Superior temporal gyrus (tissue), 1 donor: ENCODE results near the gene BANF1.
"Not testable (repeated sequence)": the region's sequence is repeated elsewhere in the genome, so short reads cannot be mapped to it uniquely, and the experiment has no call there.

Source experiments
- DNase-seq: peaks from one replicate; pipeline ENCODE4 v3.0.0-alpha.2; 2016; ENCODE audit errors: extremely low spot score

BANF1 gene

DNA sequence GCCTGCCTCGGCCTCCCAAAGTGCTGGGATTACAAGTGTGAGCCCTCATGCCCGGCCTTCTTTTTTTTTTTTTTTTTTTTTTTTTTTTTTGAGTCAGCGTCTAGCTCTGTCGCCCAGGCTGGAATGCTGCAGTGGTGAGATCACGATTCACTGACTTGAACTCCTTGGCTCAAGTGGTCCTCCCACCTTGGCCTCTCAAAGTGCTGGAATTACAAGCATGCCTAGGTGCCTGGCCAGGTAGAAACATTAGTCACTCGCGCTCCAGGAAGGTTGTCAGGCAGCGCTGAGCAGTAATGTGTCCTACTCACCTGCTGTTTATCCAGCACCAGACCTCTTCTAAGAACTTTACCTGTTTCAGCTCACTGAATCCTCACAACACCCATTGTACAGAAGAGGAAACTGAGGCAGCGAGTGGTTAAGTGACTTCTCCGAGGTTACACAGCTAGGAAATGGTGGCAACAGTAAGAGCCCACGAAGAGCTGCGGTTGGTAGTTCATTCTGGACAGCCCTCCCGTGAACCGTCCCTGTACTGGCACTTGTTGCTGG lies 9.0 kb downstream of the BANF1 start:
- no peak for DNase-seq

DNA sequence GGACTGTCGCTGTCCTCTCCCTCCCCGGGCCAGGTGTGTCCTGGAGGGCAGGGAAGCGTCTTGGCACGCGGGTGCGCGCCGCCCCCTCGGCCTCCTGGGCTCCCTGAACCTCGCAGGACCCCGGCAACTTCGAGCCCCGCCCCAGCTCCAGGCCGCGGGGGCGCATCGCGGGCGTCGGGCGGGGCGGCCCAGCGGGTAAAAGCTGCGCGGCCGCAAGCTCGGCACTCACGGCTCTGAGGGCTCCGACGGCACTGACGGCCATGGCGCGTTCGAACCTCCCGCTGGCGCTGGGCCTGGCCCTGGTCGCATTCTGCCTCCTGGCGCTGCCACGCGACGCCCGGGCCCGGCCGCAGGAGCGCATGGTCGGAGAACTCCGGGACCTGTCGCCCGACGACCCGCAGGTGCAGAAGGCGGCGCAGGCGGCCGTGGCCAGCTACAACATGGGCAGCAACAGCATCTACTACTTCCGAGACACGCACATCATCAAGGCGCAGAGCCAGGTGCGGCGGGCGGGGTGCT lies 9.5 kb downstream of the BANF1 start, which contains the start of gene CST6:
Gene CST6 (plus strand): TSS at position 224 of the 519 bp plus-strand sequence. CDS start 37 bp downstream, at position 261.
- DNase-seq, result no peak

DNA sequence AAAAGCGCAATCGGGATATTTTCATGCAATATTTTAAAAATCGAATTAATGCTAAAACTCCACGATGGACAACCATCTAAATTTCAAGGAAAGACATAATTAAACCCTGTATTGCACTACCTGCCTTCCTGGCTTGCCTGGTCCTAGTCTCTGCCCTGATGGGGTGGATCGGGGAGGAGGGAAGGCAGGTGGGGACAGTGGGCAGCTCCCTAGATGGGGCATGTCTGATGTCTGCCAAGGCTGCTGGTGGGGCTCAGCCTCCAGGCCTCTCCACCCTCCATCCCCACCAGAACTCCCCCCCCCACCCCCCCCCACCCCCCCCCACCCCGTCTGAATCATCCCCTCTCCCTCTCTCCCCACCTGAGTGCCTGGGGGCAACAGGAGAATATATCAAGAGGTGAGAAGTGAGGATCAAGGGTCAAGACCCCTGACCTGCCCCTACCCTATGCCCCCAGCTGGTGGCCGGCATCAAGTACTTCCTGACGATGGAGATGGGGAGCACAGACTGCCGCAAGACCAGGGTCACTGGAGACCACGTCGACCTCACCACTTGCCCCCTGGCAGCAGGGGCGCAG lies 10.2 kb downstream of the BANF1 start:
- DNase-seq, result no peak

DNA sequence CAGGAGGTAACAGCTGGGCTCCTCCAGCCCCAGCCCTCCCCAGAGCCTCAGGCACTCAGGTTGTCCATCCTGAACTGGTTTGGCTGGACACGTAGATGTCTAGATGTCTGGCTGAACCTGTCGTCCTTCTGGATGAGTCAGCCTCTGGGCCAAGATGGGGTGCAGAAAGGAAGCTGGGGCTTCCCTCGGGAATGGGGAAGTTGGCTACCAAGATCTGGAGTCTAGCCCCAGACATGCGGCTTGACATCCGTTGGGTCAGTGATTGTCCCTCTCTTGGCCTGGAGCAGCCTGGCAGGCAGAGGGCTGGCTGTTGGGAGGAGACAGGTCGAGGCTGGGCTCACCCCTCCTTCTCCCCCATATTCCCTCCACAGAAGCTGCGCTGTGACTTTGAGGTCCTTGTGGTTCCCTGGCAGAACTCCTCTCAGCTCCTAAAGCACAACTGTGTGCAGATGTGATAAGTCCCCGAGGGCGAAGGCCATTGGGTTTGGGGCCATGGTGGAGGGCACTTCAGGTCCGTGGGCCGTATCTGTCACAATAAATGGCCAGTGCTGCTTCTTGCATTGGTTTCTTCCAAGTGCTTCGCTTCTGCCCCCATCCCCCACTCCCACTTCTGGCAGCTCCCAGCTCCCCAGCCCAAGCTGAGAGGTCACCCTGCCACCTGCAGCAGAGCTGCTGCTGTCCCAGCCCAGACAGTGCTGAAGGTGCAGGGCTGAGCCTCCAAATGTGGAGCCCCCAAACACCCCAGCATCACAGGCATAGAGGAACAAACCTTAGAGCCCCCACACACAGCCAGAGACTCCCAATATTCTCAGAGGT lies 10.9 kb downstream of the BANF1 start:
- DNase-seq, result no peak

DNA sequence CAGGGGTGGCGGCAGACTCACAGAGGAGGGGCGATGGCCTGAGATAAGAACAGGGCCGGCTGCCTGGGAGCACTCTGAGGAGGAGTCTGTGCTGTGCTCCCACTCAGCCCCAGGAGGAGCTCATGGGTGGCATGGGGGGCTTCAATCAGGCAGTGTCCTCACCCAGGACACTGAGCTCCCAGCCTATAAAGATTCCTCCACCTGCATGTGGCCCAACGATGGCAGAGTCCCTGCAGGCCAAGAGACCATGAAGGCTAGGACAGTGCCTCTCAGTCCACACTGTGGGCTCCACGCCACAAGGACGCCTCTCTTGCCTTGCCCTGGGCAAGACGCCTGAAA lies 11.4 kb downstream of the BANF1 start:
- DNase-seq, result no peak

DNA sequence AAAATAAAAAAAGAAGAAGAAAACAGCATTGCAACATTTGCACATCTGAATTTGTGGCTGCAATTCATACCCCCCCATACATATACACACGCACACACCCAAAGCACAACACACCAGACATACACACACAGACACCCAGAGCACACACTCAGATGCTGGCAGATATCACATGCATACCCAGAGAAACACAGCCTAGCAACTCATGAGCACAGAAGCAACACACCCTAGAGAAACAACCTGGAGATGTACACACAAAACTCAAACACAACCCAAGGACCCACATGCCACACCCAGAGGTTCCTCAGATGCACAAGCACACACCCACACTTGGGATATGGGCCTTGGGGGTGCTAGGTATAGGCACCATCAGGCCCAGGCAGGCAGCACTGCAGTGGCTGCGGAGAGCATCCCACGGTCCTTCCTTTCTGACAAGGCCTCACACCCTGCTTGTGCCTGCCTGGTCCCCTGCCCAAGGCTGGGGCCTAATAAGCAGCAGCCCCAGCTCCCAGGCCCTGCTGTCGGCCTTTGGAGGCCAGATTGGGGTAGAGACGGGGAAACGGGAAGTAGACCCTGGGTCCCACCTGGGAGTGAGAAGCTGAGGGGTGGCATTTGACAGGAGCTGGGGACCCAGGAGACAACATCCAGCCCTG lies 12.6 kb downstream of the BANF1 start:
- no peak for DNase-seq

DNA sequence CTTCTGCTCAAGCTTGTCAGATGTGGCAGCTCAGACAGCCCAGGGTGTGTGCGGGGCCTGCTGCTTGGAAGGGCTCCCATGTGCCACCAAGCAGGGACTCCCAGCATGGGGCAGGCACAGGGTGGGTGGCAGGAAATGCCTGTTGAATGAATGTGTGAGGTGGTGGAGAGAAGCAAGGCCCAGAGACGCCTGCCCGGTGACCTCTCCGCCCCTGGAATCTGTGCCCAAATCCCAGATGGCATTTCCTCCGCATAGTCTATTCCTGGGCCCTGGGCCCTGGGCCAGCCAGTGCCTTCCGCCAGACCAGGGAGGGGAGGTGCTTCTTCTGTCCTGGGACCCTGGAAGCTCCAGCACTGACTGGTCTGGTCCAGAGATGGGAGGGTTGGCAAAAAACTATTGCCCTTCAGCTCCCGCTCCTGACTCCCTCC lies 13.2 kb downstream of the BANF1 start:
- DNase-seq, result no peak

DNA sequence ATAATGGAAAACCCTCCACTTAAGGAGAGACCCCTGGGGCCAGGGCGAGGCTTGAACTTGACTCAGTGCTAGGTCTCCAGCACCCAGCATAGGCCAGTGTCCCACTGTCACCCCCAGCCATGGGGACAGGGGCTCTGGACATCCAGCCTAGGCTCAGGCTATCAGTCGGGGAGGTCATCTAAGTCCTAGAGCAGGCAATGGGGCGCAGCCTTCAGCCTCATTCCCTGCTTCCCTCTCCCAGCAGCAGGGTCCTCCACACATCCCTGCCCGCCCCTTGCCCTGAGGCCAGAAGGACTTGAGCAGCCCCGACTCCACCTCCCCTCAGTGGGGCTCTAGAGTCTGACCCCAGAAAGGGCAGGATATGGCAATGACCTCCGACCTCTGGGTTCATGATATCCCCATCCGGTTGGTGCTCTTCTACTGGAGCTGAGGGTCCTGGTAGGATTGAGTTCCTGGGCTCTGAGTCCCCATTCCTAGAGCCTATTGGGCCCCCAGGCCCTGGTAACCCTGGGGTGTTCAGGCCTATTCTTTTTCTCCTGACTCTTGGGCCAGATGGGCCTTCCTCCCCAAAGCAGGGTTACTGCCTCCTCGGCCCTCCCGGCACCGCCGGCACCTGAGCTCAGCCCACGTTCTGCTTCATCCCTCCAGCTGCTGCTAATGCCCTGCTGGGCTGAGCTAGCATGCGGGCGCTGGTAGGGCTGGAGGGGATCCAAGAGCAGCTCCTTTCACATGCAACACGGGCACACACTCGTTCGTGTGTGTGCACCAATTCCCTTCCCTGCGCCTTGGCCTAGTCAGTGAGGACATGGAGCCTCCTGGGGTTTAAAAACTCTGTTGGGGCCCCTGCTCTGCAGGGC lies 13.9 kb downstream of the BANF1 start:
- DNase-seq, result no peak

DNA sequence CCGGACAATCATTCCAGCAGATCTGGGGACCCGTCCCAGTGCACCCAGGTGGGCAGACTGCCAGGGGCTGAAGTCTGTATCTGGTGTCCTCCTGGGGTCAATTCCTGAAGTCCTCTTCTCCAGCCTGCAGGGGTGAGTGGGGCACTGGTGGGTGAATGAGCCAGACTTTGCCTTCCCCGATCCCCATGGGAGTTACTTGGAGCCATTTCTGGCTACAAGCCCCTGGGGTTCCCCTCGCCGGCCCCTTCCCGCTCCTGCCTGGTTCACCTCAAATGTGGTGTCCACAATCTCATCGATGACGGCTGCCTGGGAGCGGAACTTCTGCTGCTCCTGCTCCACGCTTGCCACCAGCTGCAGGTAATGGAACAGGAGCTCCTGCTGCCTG lies 14.5 kb downstream of the BANF1 start:
- DNase-seq, result no peak

DNA sequence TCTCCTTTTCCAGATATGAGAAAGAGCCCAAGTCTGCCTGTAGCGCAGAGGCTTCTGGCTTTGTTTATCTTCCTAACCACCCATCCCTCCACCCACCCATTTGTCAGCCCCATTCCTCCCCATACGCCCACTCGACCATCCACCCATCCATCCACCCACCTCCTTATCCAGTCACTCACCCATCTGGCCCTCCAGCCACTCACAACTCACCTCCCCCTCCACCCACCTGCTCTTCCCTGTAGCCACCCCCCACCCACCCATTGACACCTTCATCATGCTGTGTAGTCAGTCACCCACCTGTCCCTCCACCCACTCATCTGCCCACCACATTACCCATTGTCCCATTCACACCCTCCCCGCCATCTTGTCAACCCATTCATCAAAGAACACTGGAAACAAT lies 15.0 kb downstream of the BANF1 start:
- no peak for DNase-seq

DNA sequence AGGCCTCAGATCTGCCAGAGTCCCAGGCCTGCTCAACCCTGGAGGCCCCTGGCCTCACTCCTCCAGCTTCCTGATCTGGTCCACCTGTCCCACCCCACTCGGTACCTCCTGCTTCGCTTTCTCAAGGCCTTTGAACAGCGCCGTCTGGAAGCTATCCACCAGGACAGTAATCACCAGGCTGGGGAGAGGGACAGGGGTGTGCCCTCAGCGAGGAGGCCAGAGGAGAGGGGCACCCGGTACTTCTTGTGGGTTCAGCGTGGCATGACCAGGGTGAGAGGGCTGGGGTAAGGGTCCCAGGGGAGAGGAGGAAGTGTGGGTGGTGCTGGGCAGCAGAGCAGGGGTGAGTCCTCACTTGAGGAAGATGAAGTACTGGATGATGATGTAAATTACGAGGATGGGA lies 17.9 kb downstream of the BANF1 start:
- DNase-seq, result no peak

DNA sequence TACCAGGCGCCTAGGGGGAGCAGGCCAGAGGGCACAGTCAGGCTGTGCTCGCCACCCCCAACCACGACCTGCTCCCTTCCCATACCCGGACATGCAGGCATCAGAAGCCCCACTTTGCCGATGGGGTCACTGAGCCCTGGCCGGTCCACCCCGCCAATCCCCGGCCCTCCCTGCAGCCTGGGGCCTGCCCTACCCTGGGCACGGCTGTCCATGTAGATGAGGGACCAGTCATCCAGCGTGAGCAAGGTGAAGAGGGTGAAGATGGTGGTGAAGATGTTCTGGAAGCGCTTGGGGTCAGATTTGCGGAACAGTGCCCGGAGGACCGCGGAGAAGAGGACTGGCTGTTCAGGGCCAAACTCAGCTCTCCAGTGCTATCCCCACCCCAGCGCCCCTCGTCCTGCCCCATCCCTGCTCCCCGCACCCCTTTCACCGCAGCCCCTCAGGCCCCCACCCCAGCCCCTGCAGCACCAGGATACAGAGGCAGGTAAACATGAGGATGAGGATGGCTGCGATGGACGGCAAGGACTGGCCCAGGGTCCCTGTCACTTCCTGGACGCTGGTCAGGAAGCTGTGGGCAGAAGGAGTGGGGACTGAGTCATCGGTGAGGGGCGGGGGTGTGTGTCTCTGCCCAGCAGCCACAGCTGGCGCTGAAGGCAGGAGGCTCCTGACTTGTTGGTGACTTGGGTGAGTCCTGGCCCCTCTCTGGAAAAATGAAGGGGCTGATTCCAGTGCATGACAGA lies 18.5 kb downstream of the BANF1 start:
- DNase-seq, result no peak

DNA sequence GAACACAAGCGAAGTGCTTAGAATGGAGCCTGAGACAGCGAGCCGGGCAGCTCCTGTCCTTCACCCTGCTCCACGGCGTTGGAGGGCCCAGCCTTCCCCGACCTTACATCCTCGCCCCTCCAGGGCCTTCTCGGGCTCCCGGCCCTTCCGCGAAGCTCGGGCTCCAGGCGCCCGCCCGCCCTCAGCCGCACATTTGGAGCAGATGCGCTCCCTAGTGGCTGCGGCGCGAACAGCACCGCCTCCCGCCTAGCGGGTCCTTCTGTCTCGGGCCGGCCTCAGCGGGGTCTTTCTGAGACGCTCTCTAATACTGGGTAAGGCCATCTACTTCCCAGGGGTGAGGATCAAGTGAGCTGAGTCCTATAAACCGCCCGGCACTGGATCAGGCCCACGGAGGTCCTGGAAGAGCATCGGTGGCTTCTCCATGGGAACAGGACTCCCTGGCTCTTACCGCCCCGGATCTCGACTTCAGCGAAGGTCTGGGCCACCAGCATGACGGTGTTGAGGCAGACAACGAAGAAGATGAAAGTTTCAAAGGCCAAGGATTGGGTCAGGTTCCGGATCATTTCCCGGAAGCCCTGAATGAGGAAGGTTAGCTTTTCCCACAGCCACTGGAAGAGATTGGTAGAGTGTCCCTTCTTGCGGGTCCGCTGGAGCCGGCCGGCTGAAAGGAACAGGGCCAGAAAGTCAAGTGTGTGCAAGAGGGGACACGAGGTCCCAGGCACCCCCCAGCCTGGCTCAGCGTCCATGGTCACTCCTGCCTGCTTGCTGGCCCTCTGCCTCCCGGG lies 20.3 kb downstream of the BANF1 start:
- DNase-seq, result peak; percentile 67

DNA sequence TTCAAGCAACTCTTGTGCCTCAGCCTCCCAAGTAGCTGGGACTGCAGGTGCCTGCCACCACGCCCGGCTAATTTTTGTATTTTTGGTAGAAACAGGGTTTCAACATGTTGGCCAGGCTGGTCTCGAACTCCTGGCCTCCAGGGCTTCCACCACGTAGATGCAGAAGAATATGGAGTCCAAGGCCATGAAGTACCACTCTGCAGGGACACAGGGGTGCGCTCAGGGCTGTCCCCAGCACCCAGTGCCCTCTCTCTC lies 20.8 kb downstream of the BANF1 start:
- not testable (repeated sequence) for DNase-seq

DNA sequence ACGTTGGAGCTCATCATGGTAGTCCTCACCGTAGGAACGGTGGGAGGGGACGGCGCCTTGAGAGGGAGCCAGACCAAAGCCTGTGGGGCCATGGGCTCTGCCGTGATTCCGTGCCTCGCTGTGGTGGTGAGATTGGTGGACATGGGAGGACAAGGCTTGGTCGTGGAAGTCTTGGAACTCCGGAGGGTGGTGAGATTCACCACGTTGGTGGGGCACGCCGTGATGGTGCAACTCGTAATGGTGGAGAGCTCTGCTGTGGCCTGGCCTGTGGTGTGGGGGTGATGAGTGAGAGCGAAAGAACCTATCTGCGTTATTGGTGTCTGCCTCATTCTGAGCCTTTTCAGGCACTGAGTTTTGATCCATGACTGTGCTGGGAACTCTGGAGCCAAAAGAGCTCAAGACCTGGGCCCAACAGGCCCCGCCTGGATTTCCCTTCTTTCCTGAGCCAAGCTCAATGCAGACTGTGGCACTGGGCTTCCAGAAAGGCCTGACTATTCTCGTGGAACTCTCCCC lies 23.8 kb downstream of the BANF1 start, which contains the start of gene CATSPER1:
Gene CATSPER1 (minus strand): TSS at position 463 of the 513 bp plus-strand sequence. CDS start 100 bp downstream, at position 363.
- DNase-seq, result no peak

DNA sequence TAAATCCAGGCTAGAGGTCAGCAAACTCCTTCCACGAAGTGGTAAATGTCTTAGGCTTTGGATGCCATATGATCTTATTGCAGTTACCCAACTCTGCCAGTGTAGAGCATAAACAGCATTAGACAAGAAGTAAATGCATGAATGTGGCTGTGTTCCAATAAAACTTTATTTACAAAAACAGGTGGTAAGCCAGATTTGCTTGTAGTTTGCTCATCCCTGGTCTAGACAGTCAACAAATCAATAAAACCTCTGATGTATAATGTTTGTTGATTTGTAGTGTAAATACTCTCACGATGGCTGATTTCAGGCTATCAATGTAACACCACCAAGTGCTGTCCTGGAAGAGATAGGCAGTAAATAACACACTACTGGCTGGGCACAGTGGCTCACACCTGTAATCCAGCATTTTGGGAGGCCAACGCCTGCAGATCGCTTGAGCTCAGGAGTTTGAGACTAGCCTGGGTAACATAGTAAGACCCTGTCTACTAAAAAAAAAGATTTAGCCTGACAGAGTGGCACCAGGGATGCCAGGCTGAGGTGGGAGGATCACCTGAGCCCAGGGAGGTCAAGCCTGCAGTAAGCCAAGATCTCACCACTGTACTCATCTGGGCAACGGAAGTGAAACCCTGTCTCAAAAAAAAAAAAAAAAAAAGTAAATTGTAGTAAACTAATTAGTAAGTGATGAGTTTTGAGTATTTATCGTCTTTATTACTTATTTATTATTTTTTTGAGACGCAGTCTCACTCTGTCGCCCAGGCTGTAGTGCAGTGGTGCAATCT lies 30.8 kb downstream of the BANF1 start:
- no peak for DNase-seq

DNA sequence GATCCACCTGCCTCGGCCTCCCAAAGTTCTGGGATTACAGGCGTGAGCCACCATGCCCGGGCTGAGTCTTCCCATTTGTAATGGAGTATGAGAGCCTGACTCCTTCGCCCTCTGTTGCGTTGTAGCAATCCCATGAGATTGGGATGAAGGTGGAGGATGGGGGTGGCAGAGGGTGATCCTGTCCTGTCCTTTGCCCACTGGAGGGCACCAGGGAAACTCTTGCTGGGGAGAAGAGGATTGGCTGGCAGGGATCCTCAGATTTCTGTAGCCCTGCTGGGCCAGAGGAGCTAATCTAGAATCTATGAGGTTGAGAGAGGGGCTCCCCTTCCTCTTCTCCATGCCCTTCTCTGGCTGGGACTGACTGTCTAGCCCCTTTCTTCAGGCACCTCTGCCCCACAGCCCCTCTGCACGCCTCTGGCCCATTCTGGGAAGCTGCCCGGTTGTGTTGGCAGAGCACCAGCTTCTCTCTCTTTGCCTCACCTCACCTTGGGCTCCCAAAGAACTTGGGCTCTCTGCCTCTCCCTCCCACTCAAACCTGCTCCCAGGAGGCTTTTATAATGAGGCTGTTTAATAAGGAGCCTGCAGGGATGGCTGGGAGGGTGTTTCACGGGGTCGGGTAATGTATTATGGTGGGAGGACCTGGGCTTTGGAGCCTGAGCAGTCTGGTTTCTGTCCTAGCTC lies 33.5 kb downstream of the BANF1 start:
- DNase-seq, result no peak

DNA sequence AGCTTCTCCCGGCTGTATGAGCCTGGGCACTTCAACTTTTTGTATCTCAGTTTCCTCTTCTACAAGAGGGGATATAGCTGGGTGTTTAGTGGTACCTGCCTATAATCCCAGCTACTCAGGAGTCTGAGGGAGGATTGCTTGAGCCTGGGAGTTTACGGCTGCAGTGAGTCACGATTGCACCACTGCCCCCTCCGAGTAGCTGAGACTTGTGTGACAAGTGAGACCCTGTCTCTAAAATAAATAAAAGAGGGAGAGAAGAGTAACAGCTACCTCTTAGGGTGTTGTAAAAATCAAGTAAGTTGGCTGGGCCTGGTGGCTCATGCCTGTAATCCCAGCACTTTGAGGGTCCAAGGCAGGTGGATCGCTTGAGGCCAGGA lies 34.0 kb downstream of the BANF1 start:
- DNase-seq, result no peak

DNA sequence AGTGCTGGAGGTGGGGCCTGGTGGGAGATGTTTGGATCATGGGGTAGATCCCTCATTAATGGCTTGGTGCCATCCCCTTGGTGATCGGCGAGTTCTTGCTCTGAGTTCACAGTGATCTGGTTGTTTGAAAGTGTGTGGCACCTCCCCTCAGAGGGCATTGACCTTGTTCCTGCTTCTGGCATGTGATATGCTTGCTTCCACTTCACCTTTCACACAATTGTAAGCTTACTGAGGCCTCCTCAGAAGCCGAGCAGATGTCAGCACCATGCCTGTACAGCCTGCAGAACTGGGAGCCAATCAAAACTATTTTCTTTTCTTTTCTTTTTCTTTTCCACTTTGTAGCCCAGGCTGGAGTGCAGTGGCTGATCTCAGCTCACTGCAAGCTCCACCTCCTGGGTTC lies 35.0 kb downstream of the BANF1 start:
- no peak for DNase-seq
